SU-DHL-6 (cell line): ENCODE measurements around the gene FAM89A.

ENCODE experiments used
- H2AFZ ChIP-seq: fragments of 200-600 bp; sonication (generic); 2 replicates; pipeline ENCODE4 v1.6.1; 2014; ENCODE audit warnings: low read depth, mild to moderate bottlenecking, moderate library complexity, mixed read lengths, antibody characterized with exemption, low read length; ENCODE audit not compliant: severe bottlenecking
- H3F3A ChIP-seq: fragments of 200-600 bp; shearing (Covaris generic); 2 replicates; pipeline ENCODE4 v1.6.0; 2016; ENCODE audit warnings: antibody characterized with exemption, mild to moderate bottlenecking; ENCODE audit not compliant: insufficient read depth
- H3K27ac ChIP-seq: fragments of 200-600 bp; sonication (generic); 2 replicates; pipeline ENCODE4 v1.5.1; 2016; ENCODE audit warnings: low read depth, mild to moderate bottlenecking, low read length, moderate library complexity, mixed read lengths
- H3K27me3 ChIP-seq: fragments of 200-600 bp; sonication (generic), shearing (Covaris generic); 2 replicates; pipeline ENCODE4 v1.6.0; 2014; ENCODE audit warnings: mild to moderate bottlenecking, low read length
- H3K36me3 ChIP-seq: fragments of 200-600 bp; sonication (generic); 2 replicates; pipeline ENCODE4 v1.6.1; 2014; ENCODE audit warnings: mild to moderate bottlenecking, low read length, mixed read lengths
- H3K4me2 ChIP-seq: fragments of 300-600, 200-600 bp; shearing (Covaris generic), sonication (generic); 2 replicates; pipeline ENCODE4 v1.6.0; 2014; ENCODE audit warnings: low read length, low read depth, mild to moderate bottlenecking; ENCODE audit not compliant: poor library complexity, severe bottlenecking
- H3K4me3 ChIP-seq: fragments of 200-600 bp; sonication (generic); 2 replicates; pipeline ENCODE4 v1.5.1; 2014; ENCODE audit warnings: antibody characterized with exemption, low read length, mild to moderate bottlenecking, mixed read lengths; ENCODE audit not compliant: insufficient read depth, poor library complexity, severe bottlenecking
- H3K79me2 ChIP-seq: fragments of 200-600 bp; sonication (generic); 2 replicates; pipeline ENCODE4 v1.6.1; 2014; ENCODE audit warnings: mild to moderate bottlenecking, low read length, moderate library complexity; ENCODE audit not compliant: insufficient read depth
- H3K9ac ChIP-seq: fragments of 200-600 bp; sonication (generic); 2 replicates; pipeline ENCODE4 v1.7.0; 2014; ENCODE audit warnings: mild to moderate bottlenecking, low read length
- H3K9me2 ChIP-seq: fragments of 200-600 bp; sonication (generic); replicated peaks from 2 replicates; pipeline ENCODE4 v1.6.1; 2014; ENCODE audit warnings: low read length; ENCODE audit not compliant: insufficient read depth
- H3K9me3 ChIP-seq: fragments of 200-600 bp; sonication (generic); 2 replicates; pipeline ENCODE4 v1.6.1; 2014; ENCODE audit warnings: low read length, mixed read lengths; ENCODE audit not compliant: insufficient read depth
- H4K20me1 ChIP-seq: fragments of 200-600 bp; sonication (generic); 2 replicates; pipeline ENCODE4 v1.6.1; 2014; ENCODE audit warnings: low read depth, mild to moderate bottlenecking, antibody characterized with exemption, low read length, moderate library complexity, mixed read lengths
- EZH2phosphoT487 ChIP-seq: fragments of 200-600 bp; sonication (generic), shearing (Covaris generic); conservative IDR thresholded peaks from 2 replicates; pipeline ENCODE4 v1.6.1; 2018; ENCODE audit warnings: mild to moderate bottlenecking, antibody characterized with exemption, low read length, moderate library complexity, mixed read lengths
- TF ChIP-seq, protein P1 (sequence below): fragments of 200-600 bp; sonication (generic); IDR thresholded peaks from one replicate; pipeline ENCODE4 v1.5.1; 2017; ENCODE audit warnings: antibody characterized with exemption, mild to moderate bottlenecking, low read length, moderate library complexity; ENCODE audit not compliant: insufficient read depth, poor library complexity, severe bottlenecking

FAM89A gene

DNA sequence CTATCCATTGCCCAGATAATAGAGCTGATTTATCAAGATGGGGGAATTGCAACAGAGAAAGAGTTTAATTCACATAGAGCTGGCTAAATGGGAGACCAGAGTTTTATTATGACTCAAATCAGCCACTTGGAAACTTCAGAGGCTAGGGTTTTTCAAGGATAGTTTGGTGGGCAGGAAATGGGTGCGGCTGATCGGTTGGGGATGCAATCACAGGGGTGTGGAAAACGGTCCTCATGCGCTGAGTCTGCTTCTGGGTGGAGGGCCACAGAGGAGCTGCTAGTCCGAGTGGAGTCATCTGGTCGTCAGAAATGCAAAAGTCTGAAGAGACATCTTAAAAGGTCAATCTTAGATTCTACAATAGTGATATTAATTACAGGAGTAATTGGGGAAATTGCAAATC lies 32.0 kb upstream of the FAM89A start:
- TF ChIP-seq, protein P1, sequence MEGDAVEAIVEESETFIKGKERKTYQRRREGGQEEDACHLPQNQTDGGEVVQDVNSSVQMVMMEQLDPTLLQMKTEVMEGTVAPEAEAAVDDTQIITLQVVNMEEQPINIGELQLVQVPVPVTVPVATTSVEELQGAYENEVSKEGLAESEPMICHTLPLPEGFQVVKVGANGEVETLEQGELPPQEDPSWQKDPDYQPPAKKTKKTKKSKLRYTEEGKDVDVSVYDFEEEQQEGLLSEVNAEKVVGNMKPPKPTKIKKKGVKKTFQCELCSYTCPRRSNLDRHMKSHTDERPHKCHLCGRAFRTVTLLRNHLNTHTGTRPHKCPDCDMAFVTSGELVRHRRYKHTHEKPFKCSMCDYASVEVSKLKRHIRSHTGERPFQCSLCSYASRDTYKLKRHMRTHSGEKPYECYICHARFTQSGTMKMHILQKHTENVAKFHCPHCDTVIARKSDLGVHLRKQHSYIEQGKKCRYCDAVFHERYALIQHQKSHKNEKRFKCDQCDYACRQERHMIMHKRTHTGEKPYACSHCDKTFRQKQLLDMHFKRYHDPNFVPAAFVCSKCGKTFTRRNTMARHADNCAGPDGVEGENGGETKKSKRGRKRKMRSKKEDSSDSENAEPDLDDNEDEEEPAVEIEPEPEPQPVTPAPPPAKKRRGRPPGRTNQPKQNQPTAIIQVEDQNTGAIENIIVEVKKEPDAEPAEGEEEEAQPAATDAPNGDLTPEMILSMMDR, result no peak
- no peak for TF ChIP-seq EZH2phosphoT487
- Histone ChIP-seq H3K79me2 (no peaks in the 10 kb centered on the region), H4K20me1 (no peaks in the 10 kb centered on the region), H3K27ac (no peak overlapping the region), H3K36me3 (no peaks in the 10 kb centered on the region), H3F3A (no peaks in the 10 kb centered on the region), H3K4me3 (no peak overlapping the region), H2AFZ (no peak overlapping the region), H3K9me3 (no peaks in the 10 kb centered on the region), H3K4me2 (no peak overlapping the region), H3K9ac (no peak overlapping the region), H3K27me3 (no peaks in the 10 kb centered on the region), H3K9me2 (no peaks in the 10 kb centered on the region)

DNA sequence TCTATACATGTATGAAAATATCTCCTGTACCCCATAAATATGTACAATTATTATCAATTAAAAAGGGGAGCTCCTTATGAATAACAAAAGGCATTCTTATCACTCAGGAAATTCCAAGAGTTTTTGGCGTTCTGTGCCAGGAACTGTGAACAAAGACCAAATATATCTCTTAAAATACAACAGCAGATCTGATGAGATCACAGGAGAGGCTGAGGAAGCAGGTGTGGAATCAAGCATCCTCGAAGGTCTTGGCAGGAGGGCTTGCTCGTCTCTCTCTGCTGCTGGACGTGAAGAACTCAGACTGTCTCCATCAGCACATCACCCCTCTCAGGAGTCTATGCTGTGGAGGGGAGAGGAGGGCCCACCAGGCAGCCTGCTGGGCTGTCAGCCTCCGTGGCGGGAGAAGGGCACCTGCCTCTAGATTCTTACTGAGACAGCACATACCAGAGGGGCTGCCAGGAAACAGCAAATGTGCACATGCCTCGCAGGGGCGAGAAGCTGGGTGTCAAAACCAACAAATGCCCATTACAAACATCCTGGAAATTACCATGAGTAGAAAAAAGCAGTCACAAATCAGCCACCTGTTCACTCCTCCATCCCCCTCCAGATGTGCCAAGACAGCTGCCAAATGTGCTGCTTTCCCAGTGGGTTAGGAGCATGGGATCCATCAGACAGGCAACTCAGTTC lies 30.8 kb upstream of the FAM89A start:
- Histone ChIP-seq H3K79me2 (no peaks in the 10 kb centered on the region), H3K27ac (no peak overlapping the region), H4K20me1 (no peaks in the 10 kb centered on the region), H3F3A (no peaks in the 10 kb centered on the region), H3K4me2 (no peak overlapping the region), H3K9ac (no peak overlapping the region), H2AFZ (no peak overlapping the region), H3K36me3 (no peaks in the 10 kb centered on the region), H3K9me2 (no peaks in the 10 kb centered on the region), H3K4me3 (no peak overlapping the region), H3K9me3 (no peaks in the 10 kb centered on the region), H3K27me3 (no peaks in the 10 kb centered on the region)
- TF ChIP-seq, protein P1, result no peak
- no peak for TF ChIP-seq EZH2phosphoT487

DNA sequence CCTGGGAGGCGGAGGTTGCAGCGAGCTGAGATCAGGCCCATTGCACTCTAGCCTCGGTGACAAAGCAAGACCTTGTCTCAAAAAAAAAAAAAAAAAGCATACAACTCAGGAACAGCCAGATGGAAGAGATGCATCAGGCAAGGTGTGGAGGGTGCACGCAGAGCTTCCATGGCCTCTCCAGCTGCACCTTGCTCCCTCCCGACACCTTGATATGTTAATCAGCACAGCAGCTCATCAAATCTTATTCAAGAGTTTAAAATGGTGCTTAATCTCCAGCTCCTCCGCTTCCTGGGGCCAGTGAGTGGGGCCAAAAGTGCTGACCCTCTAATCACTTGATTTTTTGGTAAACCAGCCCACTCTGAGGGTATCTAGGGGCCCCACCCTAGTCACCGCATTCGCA lies 29.3 kb upstream of the FAM89A start:
- Histone ChIP-seq H2AFZ (no peak overlapping the region), H3K4me3 (no peak overlapping the region), H3K27me3 (no peaks in the 10 kb centered on the region), H3K79me2 (no peaks in the 10 kb centered on the region), H4K20me1 (no peaks in the 10 kb centered on the region), H3K4me2 (no peak overlapping the region), H3F3A (no peaks in the 10 kb centered on the region), H3K9me2 (no peaks in the 10 kb centered on the region), H3K36me3 (no peaks in the 10 kb centered on the region), H3K27ac (no peak overlapping the region), H3K9me3 (no peaks in the 10 kb centered on the region), H3K9ac (no peak overlapping the region)
- TF ChIP-seq, protein P1, result no peak
- no peak for TF ChIP-seq EZH2phosphoT487
